Left ventricle myocardium inferior (tissue), 1 donor: Measurements from ENCODE around the gene CDC42SE1. TPM values are rescaled to one million over a fixed set of nuclear protein-coding genes. Genes with fewer than 3 reads are reported as not detected.

ENCODE experiments used
- DNase-seq: peaks from one replicate; pipeline ENCODE4 v3.0.0-alpha.2; 2020
- H3K27ac ChIP-seq: fragments of 200-600 bp; replicated peaks from 2 replicates; pipeline ENCODE4 v1.8.0; 2021
- H3K27me3 ChIP-seq: fragments of 200-600 bp; 2 replicates; pipeline ENCODE4 v1.8.0; 2021; ENCODE audit warnings: low read depth
- H3K36me3 ChIP-seq: fragments of 200-600 bp; 2 replicates; pipeline ENCODE4 v1.8.0; 2021
- H3K4me1 ChIP-seq: fragments of 200-600 bp; 2 replicates; pipeline ENCODE4 v1.8.0; 2021
- H3K4me3 ChIP-seq: fragments of 200-600 bp; 2 replicates; pipeline ENCODE4 v1.8.0; 2021; ENCODE audit warnings: mild to moderate bottlenecking, moderate library complexity
- H3K9me3 ChIP-seq: fragments of 200-600 bp; replicated peaks from 2 replicates; pipeline ENCODE4 v1.8.0; 2021
- intact Hi-C: fragments of 100-400 bp; cut with micrococcal nuclease; formaldehyde crosslinking; loops from one replicate; pipeline ENCODE4 v1.11.0; 2022
- total RNA-seq: library from RNA; stranded (reverse); fragmentation: NEBNext Ultra II Directional; extraction: Animal tissue kit (Norgen Biotek cat#: 25700); gene quantifications from one replicate; pipeline ENCODE4 v1.2.1, GENCODE V29; 2021
- TF ChIP-seq, protein P1 (sequence below): fragments of 200-600 bp; IDR thresholded peaks from 2 replicates; pipeline ENCODE4 v1.8.0; 2021; ENCODE audit warnings: antibody characterized with exemption, mild to moderate bottlenecking, borderline replicate concordance
- donor health status: DM: no; HTN: yes; CAD: no; lungs with severe emphysema.

The CDC42SE1 gene
- total RNA-seq, 1 donor from 2014 or later = 24.8 TPM

DNA sequence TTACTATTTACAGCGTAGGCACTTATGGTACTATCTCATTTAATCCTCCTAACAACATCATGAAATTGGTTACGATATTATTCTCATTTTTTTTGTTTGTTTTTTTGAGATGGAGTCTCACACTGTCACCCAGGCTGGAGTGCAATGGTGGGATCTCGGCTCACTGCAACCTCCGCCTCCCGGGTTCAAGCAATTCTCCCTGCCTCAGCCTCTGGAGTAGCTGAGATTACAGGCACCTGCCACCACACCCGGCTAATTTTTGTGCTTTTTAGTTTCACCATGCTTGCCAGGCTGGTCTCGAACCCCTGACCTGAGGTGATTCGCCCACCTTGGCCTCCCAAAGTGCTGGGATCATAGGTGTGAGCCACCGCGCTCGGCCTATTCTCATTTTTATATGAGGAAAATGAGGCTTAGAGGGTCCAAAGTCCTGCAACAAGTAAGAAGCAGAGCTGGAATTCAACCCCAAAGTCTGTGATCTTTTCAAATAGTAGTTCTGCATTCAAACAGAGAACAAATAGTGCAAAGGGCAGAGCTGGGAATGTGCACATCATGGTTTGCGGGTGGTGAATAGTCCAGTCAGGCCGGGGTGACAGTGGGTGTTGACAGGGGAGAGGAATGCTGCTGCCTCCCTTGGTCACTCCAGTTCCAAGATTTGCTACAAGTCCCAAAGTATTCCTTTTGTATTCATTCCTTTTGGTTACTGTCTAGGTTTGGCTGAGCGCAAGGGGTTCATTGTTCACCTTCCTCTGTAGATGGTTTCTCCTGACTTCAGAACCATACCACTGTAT lies 46.5 kb downstream of the CDC42SE1 start:
- intact Hi-C loops = no loop called here
- peak; percentile 30 for DNase-seq
- no peaks in the 10 kb centered on the region for H3K9me3 ChIP-seq
- H3K36me3 ChIP-seq = peaks cover 3% of the 10 kb centered on the region
- TF ChIP-seq, protein P1, sequence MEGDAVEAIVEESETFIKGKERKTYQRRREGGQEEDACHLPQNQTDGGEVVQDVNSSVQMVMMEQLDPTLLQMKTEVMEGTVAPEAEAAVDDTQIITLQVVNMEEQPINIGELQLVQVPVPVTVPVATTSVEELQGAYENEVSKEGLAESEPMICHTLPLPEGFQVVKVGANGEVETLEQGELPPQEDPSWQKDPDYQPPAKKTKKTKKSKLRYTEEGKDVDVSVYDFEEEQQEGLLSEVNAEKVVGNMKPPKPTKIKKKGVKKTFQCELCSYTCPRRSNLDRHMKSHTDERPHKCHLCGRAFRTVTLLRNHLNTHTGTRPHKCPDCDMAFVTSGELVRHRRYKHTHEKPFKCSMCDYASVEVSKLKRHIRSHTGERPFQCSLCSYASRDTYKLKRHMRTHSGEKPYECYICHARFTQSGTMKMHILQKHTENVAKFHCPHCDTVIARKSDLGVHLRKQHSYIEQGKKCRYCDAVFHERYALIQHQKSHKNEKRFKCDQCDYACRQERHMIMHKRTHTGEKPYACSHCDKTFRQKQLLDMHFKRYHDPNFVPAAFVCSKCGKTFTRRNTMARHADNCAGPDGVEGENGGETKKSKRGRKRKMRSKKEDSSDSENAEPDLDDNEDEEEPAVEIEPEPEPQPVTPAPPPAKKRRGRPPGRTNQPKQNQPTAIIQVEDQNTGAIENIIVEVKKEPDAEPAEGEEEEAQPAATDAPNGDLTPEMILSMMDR = no peak
- H3K4me3 ChIP-seq = peak overlapping the region; percentile 34
- peak overlapping the region; percentile 94 for H3K27ac ChIP-seq
- peaks cover 72% of the 10 kb centered on the region for H3K4me1 ChIP-seq
- H3K27me3 ChIP-seq = no peaks in the 10 kb centered on the region

DNA sequence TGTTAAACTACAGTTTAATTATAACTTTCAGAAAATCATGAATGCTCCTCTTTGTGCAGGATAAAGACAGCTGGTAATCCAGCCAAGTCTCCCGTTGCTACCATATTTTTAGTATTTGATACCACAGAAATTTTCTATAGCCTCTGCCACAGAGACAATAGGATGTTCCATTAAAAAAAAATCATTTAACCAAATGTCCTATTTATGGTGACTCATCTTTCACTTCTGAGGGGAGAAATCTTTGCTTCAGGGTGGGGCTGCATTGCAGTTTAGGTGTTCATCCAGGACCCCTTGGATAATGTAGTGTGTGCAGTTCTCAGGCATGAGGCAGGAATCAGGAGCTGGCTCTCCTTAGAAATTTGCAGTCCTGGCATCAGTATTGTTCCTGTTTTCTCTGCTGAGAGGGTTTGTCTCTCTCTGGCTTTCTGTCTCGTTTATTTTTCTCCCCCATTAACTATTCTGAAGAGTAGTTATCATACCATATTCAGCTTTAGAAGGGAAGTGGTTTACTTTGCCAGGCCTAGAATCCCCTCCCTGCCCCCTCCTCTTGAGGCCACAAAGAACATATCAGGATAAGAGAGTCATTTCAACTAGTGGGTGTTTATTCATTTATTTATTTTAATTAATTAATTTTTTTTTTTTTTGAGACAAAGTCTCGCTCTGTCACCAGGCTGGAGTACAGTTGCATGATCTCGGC lies 48.1 kb downstream of the CDC42SE1 start:
- intact Hi-C loops = no loop called here
- DNase-seq = no peak
- TF ChIP-seq, protein P1 = no peak
- H3K36me3 ChIP-seq = no peaks in the 10 kb centered on the region
- peak overlapping the region; percentile 94 for H3K27ac ChIP-seq
- no peaks in the 10 kb centered on the region for H3K9me3 ChIP-seq
- H3K4me3 ChIP-seq = peak overlapping the region; percentile 12
- peaks cover 87% of the 10 kb centered on the region for H3K4me1 ChIP-seq
- H3K27me3 ChIP-seq = no peaks in the 10 kb centered on the region

DNA sequence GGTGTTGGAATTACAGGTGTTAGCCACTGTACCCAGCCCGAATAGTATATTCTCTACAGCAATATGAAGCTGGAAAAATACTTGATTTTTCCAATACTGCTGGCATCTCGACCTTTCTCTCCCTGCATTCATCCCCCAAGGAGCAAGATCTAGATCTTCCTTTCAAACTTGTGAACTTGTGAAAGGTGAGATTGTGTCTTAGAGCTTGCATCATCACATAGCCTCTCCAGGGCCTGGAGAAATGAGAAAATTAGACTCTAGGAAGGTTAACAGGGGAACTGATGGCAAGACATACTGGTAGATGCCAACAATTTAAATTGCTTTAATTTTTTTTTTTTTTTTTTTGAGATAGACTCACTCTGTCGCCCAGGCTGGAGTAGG lies 49.1 kb downstream of the CDC42SE1 start:
- peak overlapping the region; percentile 94 for H3K27ac ChIP-seq
- H3K27me3 ChIP-seq = no peaks in the 10 kb centered on the region
- DNase-seq = no peak
- no peak overlapping the region for H3K4me3 ChIP-seq
- H3K36me3 ChIP-seq = no peaks in the 10 kb centered on the region
- no peaks in the 10 kb centered on the region for H3K9me3 ChIP-seq
- TF ChIP-seq, protein P1 = no peak
- peaks cover 88% of the 10 kb centered on the region for H3K4me1 ChIP-seq
- intact Hi-C loops = no loop called here

DNA sequence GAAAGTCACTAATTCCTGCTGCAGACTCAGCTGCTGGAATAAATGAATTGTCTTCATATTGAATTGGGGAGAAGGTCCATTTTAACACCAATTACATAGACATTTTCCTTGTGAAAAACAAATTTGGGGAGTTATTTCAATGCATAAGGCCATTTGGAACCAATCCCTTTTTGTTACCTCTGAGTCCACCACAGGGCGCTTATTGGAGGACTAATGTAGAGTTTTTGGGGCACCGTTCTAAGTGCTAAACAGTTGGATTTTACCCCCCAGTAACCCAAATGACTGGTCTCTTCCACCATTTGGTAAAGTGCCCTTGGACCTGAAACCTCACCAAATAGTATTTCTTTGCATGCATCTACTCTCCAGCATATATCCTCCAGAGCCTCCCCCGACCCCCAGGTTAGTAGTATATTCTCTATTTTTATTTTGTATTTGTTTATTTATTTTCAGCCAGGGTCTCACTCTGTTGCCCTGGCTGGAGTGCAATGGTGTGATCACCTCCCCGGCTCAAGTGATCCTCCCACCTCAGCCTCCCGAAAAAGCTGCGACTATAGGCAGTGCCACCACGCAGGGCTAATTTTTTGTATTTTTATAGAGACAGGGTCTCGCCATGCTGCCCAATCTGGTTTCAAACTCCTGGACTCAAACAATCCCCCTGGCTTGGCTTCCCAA lies 49.6 kb downstream of the CDC42SE1 start:
- H3K4me3 ChIP-seq = peak overlapping the region; percentile 79
- DNase-seq = no peak
- no peaks in the 10 kb centered on the region for H3K27me3 ChIP-seq
- peaks cover 92% of the 10 kb centered on the region for H3K4me1 ChIP-seq
- H3K36me3 ChIP-seq = no peaks in the 10 kb centered on the region
- H3K27ac ChIP-seq = peak overlapping the region; percentile 94
- TF ChIP-seq, protein P1 = no peak
- H3K9me3 ChIP-seq = no peaks in the 10 kb centered on the region
- intact Hi-C loops = loop anchor here (10.0 kb wide), 1 partner anchor 55 kb away; the partner anchor contains the start of gene MLLT11

DNA sequence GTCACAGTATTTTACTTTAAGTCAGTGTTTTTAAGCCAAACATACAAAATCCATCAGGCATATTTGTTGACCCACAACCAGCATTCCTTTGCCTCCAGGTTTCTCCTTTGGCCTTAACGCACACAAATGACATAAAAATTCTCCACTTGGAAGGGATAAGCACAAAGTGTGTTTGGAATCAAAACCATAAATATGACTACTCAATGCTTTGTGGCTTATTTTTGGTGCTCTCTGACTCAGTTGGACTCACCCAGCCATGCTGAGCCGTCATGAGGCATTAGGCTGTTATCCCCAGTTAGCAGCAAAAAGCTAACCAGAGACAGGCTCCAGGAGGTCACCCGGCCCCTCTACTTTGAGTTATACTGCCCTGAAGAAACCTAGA lies 50.2 kb downstream of the CDC42SE1 start:
- Histone ChIP-seq H3K36me3 (no peaks in the 10 kb centered on the region), H3K27me3 (no peaks in the 10 kb centered on the region), H3K27ac (peak overlapping the region; percentile 94), H3K4me1 (peaks cover 92% of the 10 kb centered on the region), H3K4me3 (peak overlapping the region; percentile 79), H3K9me3 (no peaks in the 10 kb centered on the region)
- DNase-seq = no peak
- intact Hi-C loops = loop anchor here (10.0 kb wide), 1 partner anchor 56 kb away; the partner anchor contains the start of gene MLLT11
- TF ChIP-seq, protein P1 = no peak
